Stimulated activated naive CD8-positive, alpha-beta T cell treated with anti-CD3 and anti-CD28 coated beads, Interleukin-15, Interleukin-2, amounts not matched to agents 100 U/mL and 50 U/mL, for 24 hours (primary cell): ENCODE measurements around the gene QRICH2.
"Not testable (repeated sequence)": the region's sequence is repeated elsewhere in the genome, so short reads cannot be mapped to it uniquely, and the experiment has no call there.

Experiments used
- ATAC-seq: fragments of 150-1000 bp; cut with Tn5 transposase; one replicate; pipeline ENCODE4 v1.10.0; 2021
- DNase-seq: peaks from one replicate; pipeline ENCODE4 v3.0.0; 2021

The QRICH2 gene

GRCh38 chr17:76266244-76266938 is 41.7 kb downstream of the QRICH2 start:
- ATAC-seq: no peak
- peak; percentile 38 for DNase-seq

GRCh38 chr17:76265624-76266243 is 42.3 kb downstream of the QRICH2 start:
- peak; percentile 67 for DNase-seq
- ATAC-seq: no peak

GRCh38 chr17:76264755-76265623 is 43.1 kb downstream of the QRICH2 start, which contains the start of gene UBALD2:
TSS of gene UBALD2 (plus strand) at chr17:76265348. CDS start at chr17:76265506, 158 bp downstream.
- ATAC-seq (peak; percentile 87), DNase-seq (peak; percentile 99)

GRCh38 chr17:76264425-76264754 is 43.7 kb downstream of the QRICH2 start:
- DNase-seq (no peak), ATAC-seq (no peak)

- ATAC-seq (no peak), DNase-seq (no peak)
These were observed 44.2 kb downstream of the QRICH2 start for GRCh38 chr17:76263896-76264295.

GRCh38 chr17:76262732-76263344 is 45.2 kb downstream of the QRICH2 start:
- ATAC-seq (no peak), DNase-seq (peak; percentile 54)

- DNase-seq: no peak
- no peak for ATAC-seq
These were observed 46.5 kb downstream of the QRICH2 start for GRCh38 chr17:76261421-76262215.

GRCh38 chr17:76260669-76261068 is 47.4 kb downstream of the QRICH2 start:
- no peak for ATAC-seq
- DNase-seq: no peak

GRCh38 chr17:76260220-76260619 is 47.9 kb downstream of the QRICH2 start:
- ATAC-seq: no peak
- no peak for DNase-seq

GRCh38 chr17:76256430-76257050 is 51.5 kb downstream of the QRICH2 start:
- DNase-seq (peak; percentile 59), ATAC-seq (peak; percentile 80)

GRCh38 chr17:76255801-76256429 is 52.2 kb downstream of the QRICH2 start:
- no peak for ATAC-seq

GRCh38 chr17:76254275-76254674 is 53.8 kb downstream of the QRICH2 start:
- ATAC-seq: no peak

More at GRCh38 chr17:76255801-76256429, 52.2 kb downstream of the QRICH2 start:
- DNase-seq: no peak

GRCh38 chr17:76253841-76254240 is 54.2 kb downstream of the QRICH2 start:
- no peak for DNase-seq
- no peak for ATAC-seq

More at GRCh38 chr17:76254275-76254674, 53.8 kb downstream of the QRICH2 start:
- DNase-seq: no peak

GRCh38 chr17:76252967-76253766 is 54.9 kb downstream of the QRICH2 start:
- ATAC-seq, DNase-seq: not testable (repeated sequence)

GRCh38 chr17:76252040-76252954 is 55.8 kb downstream of the QRICH2 start:
- peak; percentile 46 for DNase-seq
- peak; percentile 55 for ATAC-seq

- ATAC-seq (no peak), DNase-seq (no peak)
These were observed 56.5 kb downstream of the QRICH2 start for GRCh38 chr17:76251478-76252039.

GRCh38 chr17:76250141-76250540 is 57.9 kb downstream of the QRICH2 start:
- DNase-seq (no peak), ATAC-seq (no peak)
